IMR-90 (cell line): ENCODE measurements around the gene NBPF3. TPM values are rescaled to one million over a fixed set of nuclear protein-coding genes. Genes with fewer than 3 reads are reported as not detected.
A peak's percentile ranks its signal among the peaks of the same experiment; 100 is the strongest.

Experiments used
- ATAC-seq: fragments of 200-7000 bp; cut with Tn5 transposase; 2 replicates; pipeline ENCODE4 v1.9.1; 2020; ENCODE audit warnings: low read depth, mild to moderate bottlenecking, moderate library complexity
- BruUV-seq: library from RNA; stranded (reverse); fragments of 400-500 nt; replicated peaks from 2 replicates; lab custom pipeline; 2021; lab: Mats Ljungman, UMichigan
- CTCF ChIA-PET: fragments of 300-600 bp; formaldehyde crosslinking; extraction: SDS; loops from one replicate; lab custom pipeline; 2021; ENCODE audit warnings: antibody characterized with exemption; lab: Yijun Ruan, JAX
- POLR2A ChIA-PET: fragments of 300-600 bp; sonication (Branson Sonifier 250); formaldehyde crosslinking; loops from one replicate; lab custom pipeline; 2022; ENCODE audit warnings: antibody characterized with exemption; ENCODE audit not compliant: unreplicated experiment; lab: Charles Lee
- DNase-seq: peaks from one replicate; pipeline ENCODE4 v3.0.0; 2013
- H2AFZ ChIP-seq: replicated peaks from 2 replicates; pipeline ENCODE3; 2013; ENCODE audit warnings: low read length, mild to moderate bottlenecking; ENCODE audit not compliant: poor library complexity
- H2AK5ac ChIP-seq: 2 replicates; pipeline ENCODE4 v1.6.1; 2013; ENCODE audit warnings: low read depth, low read length, inconsistent platforms
- H2AK9ac ChIP-seq: replicated peaks from 2 replicates; pipeline ENCODE3; 2013; ENCODE audit warnings: mild to moderate bottlenecking, low read depth, low read length, moderate library complexity; ENCODE audit not compliant: poor library complexity
- H2BK120ac ChIP-seq: 2 replicates; pipeline ENCODE4 v1.6.1; 2013; ENCODE audit warnings: low read depth, low read length, inconsistent platforms
- H2BK15ac ChIP-seq: 3 replicates; pipeline ENCODE4 v1.6.1; 2013; ENCODE audit warnings: low read depth, low read length, inconsistent platforms
- H2BK20ac ChIP-seq: 2 replicates; pipeline ENCODE4 v1.6.1; 2013; ENCODE audit warnings: low read depth, mild to moderate bottlenecking, inconsistent platforms, low read length, moderate library complexity
- H2BK5ac ChIP-seq: 2 replicates; pipeline ENCODE4 v1.6.1; 2013; ENCODE audit warnings: mild to moderate bottlenecking, low read depth, low read length, inconsistent platforms; ENCODE audit not compliant: poor library complexity, severe bottlenecking
- H3K14ac ChIP-seq: replicated peaks from 2 replicates; pipeline ENCODE4 v1.6.1; 2013; ENCODE audit warnings: low read depth, low read length, inconsistent platforms
- H3K18ac ChIP-seq: 2 replicates; pipeline ENCODE4 v1.6.1; 2013; ENCODE audit warnings: low read depth, low read length, control low read depth
- H3K23ac ChIP-seq: 2 replicates; pipeline ENCODE4 v1.6.1; 2013; ENCODE audit warnings: low read depth, low read length, inconsistent platforms
- H3K27ac ChIP-seq: 2 replicates; pipeline ENCODE4 v1.5.1; 2013; ENCODE audit warnings: mild to moderate bottlenecking, control low read depth, low read length; ENCODE audit not compliant: insufficient read depth
- H3K27me3 ChIP-seq: 2 replicates; pipeline ENCODE4 v1.6.1; 2013; ENCODE audit warnings: low read length; ENCODE audit not compliant: control insufficient read depth, insufficient read depth
- H3K36me3 ChIP-seq: 2 replicates; pipeline ENCODE4 v1.6.1; 2013; ENCODE audit warnings: low read length, mixed read lengths; ENCODE audit not compliant: control insufficient read depth, insufficient read depth
- H3K4ac ChIP-seq: 2 replicates; pipeline ENCODE4 v1.6.1; 2013; ENCODE audit warnings: low read depth, low read length, inconsistent platforms
- H3K4me1 ChIP-seq: 2 replicates; pipeline ENCODE4 v1.6.1; 2013; ENCODE audit warnings: low read length, mixed read lengths; ENCODE audit not compliant: control insufficient read depth, insufficient read depth
- H3K4me2 ChIP-seq: 2 replicates; pipeline ENCODE4 v1.6.1; 2013; ENCODE audit warnings: low read depth, mild to moderate bottlenecking, control low read depth, low read length, moderate library complexity
- H3K4me3 ChIP-seq: 2 replicates; pipeline ENCODE4 v1.5.1; 2013; ENCODE audit warnings: low read depth, mild to moderate bottlenecking, control low read depth, low read length, moderate library complexity; ENCODE audit not compliant: insufficient read depth
- H3K56ac ChIP-seq: 2 replicates; pipeline ENCODE4 v1.6.1; 2013; ENCODE audit warnings: low read length, inconsistent platforms; ENCODE audit not compliant: insufficient read depth; ENCODE audit errors: extremely low read depth
- H3K79me1 ChIP-seq, 2 experiments: 2 replicates each; pipeline ENCODE4 v1.6.1; 2013; ENCODE audit warnings: low read length in 2 of 2, inconsistent platforms in 1 of 2, low read depth in 1 of 2
- H3K9ac ChIP-seq: 2 replicates; pipeline ENCODE4 v1.6.1; 2013; ENCODE audit warnings: low read depth, low read length, control low read depth
- H3K9me1 ChIP-seq: 2 replicates; pipeline ENCODE4 v1.6.1; 2013; ENCODE audit warnings: low read length, inconsistent platforms; ENCODE audit not compliant: insufficient read depth
- H3K9me3 ChIP-seq: 2 replicates; pipeline ENCODE4 v1.6.1; 2013; ENCODE audit warnings: low read length; ENCODE audit not compliant: control insufficient read depth, insufficient read depth
- H4K20me1 ChIP-seq: 2 replicates; pipeline ENCODE4 v1.6.1; 2013; ENCODE audit warnings: low read length, inconsistent platforms; ENCODE audit not compliant: insufficient read depth
- H4K5ac ChIP-seq: 2 replicates; pipeline ENCODE4 v1.6.1; 2013; ENCODE audit warnings: mild to moderate bottlenecking, low read depth, low read length, control low read depth
- H4K8ac ChIP-seq, 2 experiments: 2 replicates each; pipeline ENCODE4 v1.6.1; 2013; ENCODE audit warnings: low read depth in 2 of 2, low read length in 2 of 2, control low read depth in 1 of 2, inconsistent platforms in 1 of 2
- H4K91ac ChIP-seq: 2 replicates; pipeline ENCODE4 v1.6.1; 2013; ENCODE audit warnings: low read depth, low read length, inconsistent platforms; ENCODE audit not compliant: insufficient read depth
- ELK1 ChIP-seq: fragments of 150-350 bp; IDR thresholded peaks from 2 replicates; pipeline ENCODE4 v1.6.1; 2016; ENCODE audit warnings: low read depth, mild to moderate bottlenecking, low read length, moderate library complexity, borderline replicate concordance
- FOS ChIP-seq: fragments of 150-350 bp; IDR thresholded peaks from 2 replicates; pipeline ENCODE4 v1.6.1; 2016; ENCODE audit warnings: low read depth, low read length
- MAFK ChIP-seq: IDR thresholded peaks from 2 replicates; pipeline ENCODE4 v1.6.1; 2012; ENCODE audit warnings: low read depth, low read length, improper control_type of control experiment
- RAD21 ChIP-seq: IDR thresholded peaks from 2 replicates; pipeline ENCODE4 v1.6.1; 2012; ENCODE audit warnings: low read length, improper control_type of control experiment
- SMC3 ChIP-seq: fragments of 150-350 bp; IDR thresholded peaks from 2 replicates; pipeline ENCODE4 v1.6.1; 2016; ENCODE audit warnings: low read depth, mild to moderate bottlenecking, antibody characterized with exemption, low read length, moderate library complexity
- WGBS, 2 experiments: methylation state at CpG; one replicate each; pipeline versions ENCODE4 v1.1.5 to v1.1.7; 2013; ENCODE audit warnings: missing lambda C conversion rate in 2 of 2; ENCODE audit not compliant: insufficient read length in 1 of 2; ENCODE audit errors: extremely low coverage in 2 of 2; 5-methylcytosine and 5-hydroxymethylcytosine counted together
- dilution Hi-C: fragments of 300-500 bp; cut with HindIII; formaldehyde crosslinking; loops from one replicate; pipeline ENCODE4 v1.14.3; 2018; ENCODE audit warnings: low sequenced_read_pairs; ENCODE audit not compliant: unreplicated experiment
- in situ Hi-C: fragments of 300-500 bp; cut with MboI; formaldehyde crosslinking; loops from 3 replicates; pipeline ENCODE4 v1.14.3; 2019; ENCODE audit warnings: low sequenced_read_pairs, inconsistent platforms, mixed read lengths
- intact Hi-C: fragments of 100-400 bp; cut with micrococcal nuclease; formaldehyde crosslinking; loops from 2 replicates; pipeline ENCODE4 v1.10.0; 2022
- polyA plus RNA-seq, 3 experiments: library from polyadenylated mRNA; depleted of rRNA; stranded (reverse); fragments of >200 nt; gene quantifications; 2 replicates each; pipeline ENCODE4 v1.2.3, GENCODE V29; 2012; ENCODE audit warnings: low replicate concordance in 1 of 3
- total RNA-seq: library from RNA; depleted of rRNA; stranded (reverse); fragments of >200 nt; gene quantifications from 2 replicates; pipeline ENCODE4 v1.2.3, GENCODE V29; 2012

The NBPF3 gene
- total and polyA plus RNA-seq, 2 of the 4 experiments (the other 2 are of a cell fraction) = 8.7 to 18.8 TPM

- no peak overlapping the region for H2AK9ac ChIP-seq
- no peaks in the 10 kb centered on the region for H3K9me3 ChIP-seq
- no peak overlapping the region for H3K56ac ChIP-seq
- no peak overlapping the region for H3K18ac ChIP-seq
- H3K4ac ChIP-seq = no peak overlapping the region
- peak overlapping the region; percentile 24 for H2AFZ ChIP-seq
- H2BK15ac ChIP-seq = no peak overlapping the region
- no peak overlapping the region for H4K8ac ChIP-seq
- POLR2A ChIA-PET = no interaction called here
- dilution Hi-C loops = no loop called here
- no peak overlapping the region for H3K23ac ChIP-seq
- H3K4me1 ChIP-seq = peaks cover 6% of the 10 kb centered on the region
- no peaks in the 10 kb centered on the region for H3K36me3 ChIP-seq
- intact Hi-C loops = no loop called here
- no peaks in the 10 kb centered on the region for H3K79me1 ChIP-seq
- in situ Hi-C loops = no loop called here
- no peak overlapping the region for H3K14ac ChIP-seq
- H2BK5ac ChIP-seq = no peak overlapping the region
- no peak overlapping the region for H2AK5ac ChIP-seq
- H2BK20ac ChIP-seq = no peak overlapping the region
- ATAC-seq = no peak
- no peaks in the 10 kb centered on the region for H3K27me3 ChIP-seq
- H4K91ac ChIP-seq = no peak overlapping the region
- TF ChIP-seq ELK1 (no peak), FOS (no peak), RAD21 (no peak), MAFK (no peak), SMC3 (no peak)
- H2BK120ac ChIP-seq = no peak overlapping the region
- no peaks in the 10 kb centered on the region for H4K20me1 ChIP-seq
- no peak overlapping the region for H4K5ac ChIP-seq
- CTCF ChIA-PET = no interaction called here
- DNase-seq = no peak
- no peak overlapping the region for H3K4me3 ChIP-seq
- BruUV-seq = no TSS peak
- H3K4me2 ChIP-seq = no peak overlapping the region
- WGBS, 2 experiments = 82% methylated on average over 11 of the region's 11 CpGs; no CpG with 5 or more reads in 1 of the 2 experiments
- H3K27ac ChIP-seq = no peak overlapping the region
- no peaks in the 10 kb centered on the region for H3K9me1 ChIP-seq
- H3K9ac ChIP-seq = no peak overlapping the region
Observed at GRCh38 chr1:21489146-21489545, 49.2 kb downstream of the NBPF3 start.
